ENCODE data around the gene VWA3B. TPM values are rescaled to one million over a fixed set of nuclear protein-coding genes. Genes with fewer than 3 reads are reported as not detected.

Gene VWA3B
- polyA plus RNA-seq, 1 donor (not counting 4 experiments of a cell fraction or from before 2014, with no cell fraction given) = not detected

DNA sequence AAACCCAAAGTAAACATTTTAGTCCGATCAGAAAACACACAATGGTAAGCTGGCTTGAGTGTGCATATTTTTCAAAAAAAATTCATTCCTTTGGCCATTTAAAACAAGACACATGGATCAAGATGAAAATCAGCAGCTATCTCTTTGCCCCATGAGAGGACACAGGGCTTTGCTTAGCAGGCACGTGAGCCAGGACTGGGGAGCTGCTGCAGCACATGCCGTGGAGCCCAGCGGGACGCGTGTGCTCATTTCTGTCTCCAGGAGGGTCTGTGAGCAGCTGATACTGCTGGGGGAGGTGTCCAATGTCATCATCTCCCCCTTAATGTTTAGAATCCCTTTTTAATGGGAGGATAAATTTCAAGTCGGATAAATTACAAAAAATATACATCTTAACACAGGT lies 209.5 kb downstream of the VWA3B start:
- Histone ChIP-seq H3K27ac (ENCODE audit: control insufficient read depth, insufficient read depth, low read length) (no peak overlapping the region), H3K4me1 (ENCODE audit: control insufficient read depth, extremely low read depth, insufficient read depth, low read length) (no peaks in the 10 kb centered on the region), H3K4me2 (ENCODE audit: control insufficient read depth, extremely low read depth, insufficient read depth, low read depth, low read length) (no peak overlapping the region), H3K4me3 (ENCODE audit: control insufficient read depth in 2 of 3, extremely low read depth in 1 of 3, insufficient read depth in 2 of 3, low read depth in 1 of 3, low read length in 3 of 3) (no peak overlapping the region), H3K9me1 (ENCODE audit: control insufficient read depth, extremely low read depth, insufficient read depth, low read length) (no peaks in the 10 kb centered on the region), H3K9ac (ENCODE audit: control insufficient read depth, extremely low read depth, insufficient read depth, low read length) (no peak overlapping the region), H3K79me2 (ENCODE audit: control insufficient read depth, insufficient read depth, low read length) (no peaks in the 10 kb centered on the region), H3K36me3 (ENCODE audit: control insufficient read depth in 2 of 2, extremely low read depth in 1 of 2, insufficient read depth in 2 of 2, low read length in 2 of 2) (no peaks in the 10 kb centered on the region), H3K9me3 (ENCODE audit: control insufficient read depth, low read depth, low read length) (no peaks in the 10 kb centered on the region), H2AFZ (ENCODE audit: control insufficient read depth, low read length) (no peak overlapping the region), H4K20me1 (ENCODE audit: control insufficient read depth, extremely low read depth, insufficient read depth, low read length) (no peaks in the 10 kb centered on the region), H3K27me3 (ENCODE audit: control insufficient read depth, extremely low read depth, insufficient read depth, low read length) (peaks cover 11% of the 10 kb centered on the region)
- DNase-seq (ENCODE audit: low read depth, low spot score) (no peak), FAIRE-seq (no peak)
- TF ChIP-seq, protein P1, sequence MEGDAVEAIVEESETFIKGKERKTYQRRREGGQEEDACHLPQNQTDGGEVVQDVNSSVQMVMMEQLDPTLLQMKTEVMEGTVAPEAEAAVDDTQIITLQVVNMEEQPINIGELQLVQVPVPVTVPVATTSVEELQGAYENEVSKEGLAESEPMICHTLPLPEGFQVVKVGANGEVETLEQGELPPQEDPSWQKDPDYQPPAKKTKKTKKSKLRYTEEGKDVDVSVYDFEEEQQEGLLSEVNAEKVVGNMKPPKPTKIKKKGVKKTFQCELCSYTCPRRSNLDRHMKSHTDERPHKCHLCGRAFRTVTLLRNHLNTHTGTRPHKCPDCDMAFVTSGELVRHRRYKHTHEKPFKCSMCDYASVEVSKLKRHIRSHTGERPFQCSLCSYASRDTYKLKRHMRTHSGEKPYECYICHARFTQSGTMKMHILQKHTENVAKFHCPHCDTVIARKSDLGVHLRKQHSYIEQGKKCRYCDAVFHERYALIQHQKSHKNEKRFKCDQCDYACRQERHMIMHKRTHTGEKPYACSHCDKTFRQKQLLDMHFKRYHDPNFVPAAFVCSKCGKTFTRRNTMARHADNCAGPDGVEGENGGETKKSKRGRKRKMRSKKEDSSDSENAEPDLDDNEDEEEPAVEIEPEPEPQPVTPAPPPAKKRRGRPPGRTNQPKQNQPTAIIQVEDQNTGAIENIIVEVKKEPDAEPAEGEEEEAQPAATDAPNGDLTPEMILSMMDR (optimal IDR thresholded peaks at IDR 0.05 in 1 of 3, IDR thresholded peaks at IDR 0.05 in 1 of 3, conservative IDR thresholded peaks at IDR 0.05 in 1 of 3; ENCODE audit: extremely low read depth in 1 of 3, insufficient read depth in 2 of 3, low read length in 3 of 3) = no peak
- no peak for TF ChIP-seq EZH2 (IDR thresholded peaks at IDR 0.05; ENCODE audit: low read length)
- dilution Hi-C loops (cut with MboI; ENCODE audit: extremely low pct_ligation_motif_present, low sequenced_read_pairs) = no loop called here

DNA sequence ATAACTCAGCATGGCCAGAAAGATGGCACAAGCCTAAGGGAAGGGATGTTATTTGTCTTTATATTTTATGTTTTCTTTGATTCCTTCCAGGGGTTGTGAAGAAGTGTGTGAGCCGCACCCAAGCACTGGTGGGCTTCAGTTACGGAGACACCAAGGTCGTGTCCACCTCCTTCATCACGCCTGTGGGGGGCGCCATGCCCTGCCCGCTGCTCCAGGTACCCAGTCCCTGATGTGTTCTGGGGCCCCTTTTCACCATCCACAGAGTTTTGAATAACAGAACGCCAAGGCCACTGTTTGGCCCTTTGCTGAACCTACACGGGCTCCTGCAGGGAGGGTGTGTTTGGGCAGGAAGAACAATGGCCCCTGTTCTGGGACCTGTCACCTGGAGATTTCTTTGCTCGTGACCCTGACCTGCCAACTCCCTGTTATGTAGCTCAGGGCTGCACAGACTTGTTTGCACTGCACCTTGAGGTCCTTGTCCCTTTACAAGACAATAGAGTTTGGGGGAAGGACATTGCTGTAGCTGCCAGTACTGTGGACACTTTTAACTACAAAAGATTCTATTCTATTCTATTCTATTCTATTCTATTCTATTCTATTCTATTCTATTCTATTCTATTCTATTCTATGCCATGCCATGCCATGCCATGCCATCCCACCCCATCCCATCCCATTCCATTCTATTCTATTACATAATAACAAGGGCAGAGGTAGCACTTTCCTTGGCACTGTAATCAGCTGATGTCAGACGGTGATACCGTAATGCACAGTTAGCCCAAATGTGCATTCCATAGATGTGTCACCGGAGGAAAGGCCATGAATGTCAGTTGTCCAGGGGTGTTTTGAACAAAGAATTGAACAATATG lies 211.1 kb downstream of the VWA3B start:
- dilution Hi-C loops (cut with MboI; ENCODE audit: extremely low pct_ligation_motif_present, low sequenced_read_pairs) = no loop called here
- TF ChIP-seq, protein P1 (optimal IDR thresholded peaks at IDR 0.05 in 1 of 3, IDR thresholded peaks at IDR 0.05 in 1 of 3, conservative IDR thresholded peaks at IDR 0.05 in 1 of 3; ENCODE audit: extremely low read depth in 1 of 3, insufficient read depth in 2 of 3, low read length in 3 of 3) = peak in 1 of 3 experiments; percentile 20
- no peak for TF ChIP-seq EZH2 (IDR thresholded peaks at IDR 0.05; ENCODE audit: low read length)
- no peak overlapping the region for H3K4me3 ChIP-seq (ENCODE audit: control insufficient read depth in 2 of 3, extremely low read depth in 1 of 3, insufficient read depth in 2 of 3, low read depth in 1 of 3, low read length in 3 of 3)

More for the DNA sequence above, 211.1 kb downstream of the VWA3B start:
- Histone ChIP-seq H3K4me2 (ENCODE audit: control insufficient read depth, extremely low read depth, insufficient read depth, low read depth, low read length) (no peak overlapping the region), H2AFZ (ENCODE audit: control insufficient read depth, low read length) (no peak overlapping the region), H3K4me1 (ENCODE audit: control insufficient read depth, extremely low read depth, insufficient read depth, low read length) (no peaks in the 10 kb centered on the region), H3K36me3 (ENCODE audit: control insufficient read depth in 2 of 2, extremely low read depth in 1 of 2, insufficient read depth in 2 of 2, low read length in 2 of 2) (no peaks in the 10 kb centered on the region), H3K79me2 (ENCODE audit: control insufficient read depth, insufficient read depth, low read length) (no peaks in the 10 kb centered on the region), H4K20me1 (ENCODE audit: control insufficient read depth, extremely low read depth, insufficient read depth, low read length) (no peaks in the 10 kb centered on the region), H3K27me3 (ENCODE audit: control insufficient read depth, extremely low read depth, insufficient read depth, low read length) (peaks cover 11% of the 10 kb centered on the region), H3K27ac (ENCODE audit: control insufficient read depth, insufficient read depth, low read length) (no peak overlapping the region), H3K9me1 (ENCODE audit: control insufficient read depth, extremely low read depth, insufficient read depth, low read length) (no peaks in the 10 kb centered on the region), H3K9me3 (ENCODE audit: control insufficient read depth, low read depth, low read length) (no peaks in the 10 kb centered on the region), H3K9ac (ENCODE audit: control insufficient read depth, extremely low read depth, insufficient read depth, low read length) (no peak overlapping the region)
- DNase-seq (ENCODE audit: low read depth, low spot score) = no peak
- no peak for FAIRE-seq

Measured in keratinocyte (primary cell).